ENCODE results near the gene AKNA.

AKNA gene

GRCh38 chr9:114311571-114312512 lies 75.9 kb downstream of the AKNA start:
- FAIRE-seq, result no peak

GRCh38 chr9:114310471-114311450 lies 77.0 kb downstream of the AKNA start:
- no peak for FAIRE-seq
- no peak for DNase-seq (ENCODE audit: extremely low spot score, insufficient read length, low read depth)

More at GRCh38 chr9:114311571-114312512, 75.9 kb downstream of the AKNA start:
- DNase-seq (ENCODE audit: extremely low spot score, insufficient read length, low read depth), result no peak

- no peak for DNase-seq (ENCODE audit: extremely low spot score, insufficient read length, low read depth)
- no peak for FAIRE-seq
Measured at GRCh38 chr9:114309096-114309495, 78.7 kb downstream of the AKNA start.

- no peak for FAIRE-seq
Measured at GRCh38 chr9:114308361-114308950, 79.3 kb downstream of the AKNA start.

GRCh38 chr9:114307899-114308267 lies 79.9 kb downstream of the AKNA start:
- FAIRE-seq, result no peak
- DNase-seq (ENCODE audit: extremely low spot score, insufficient read length, low read depth), result no peak

More at GRCh38 chr9:114308361-114308950, 79.3 kb downstream of the AKNA start:
- no peak for DNase-seq (ENCODE audit: extremely low spot score, insufficient read length, low read depth)

- DNase-seq (ENCODE audit: extremely low spot score, insufficient read length, low read depth), result no peak
- no peak for FAIRE-seq
Measured at GRCh38 chr9:114304416-114305188, 83.2 kb downstream of the AKNA start.

- DNase-seq (ENCODE audit: extremely low spot score, insufficient read length, low read depth) (no peak), FAIRE-seq (no peak)
Measured at GRCh38 chr9:114303977-114304376, 83.8 kb downstream of the AKNA start.

- DNase-seq (ENCODE audit: extremely low spot score, insufficient read length, low read depth), result no peak
- FAIRE-seq, result no peak
Measured at GRCh38 chr9:114303571-114303970, 84.2 kb downstream of the AKNA start.

GRCh38 chr9:114302727-114303126 lies 85.1 kb downstream of the AKNA start:
- DNase-seq (ENCODE audit: extremely low spot score, insufficient read length, low read depth), result no peak
- no peak for FAIRE-seq

- DNase-seq (ENCODE audit: extremely low spot score, insufficient read length, low read depth), result no peak
- no peak for FAIRE-seq
Measured at GRCh38 chr9:114301798-114302565, 85.8 kb downstream of the AKNA start.

GRCh38 chr9:114300846-114301797 lies 86.7 kb downstream of the AKNA start:
- no peak for FAIRE-seq
- no peak for DNase-seq (ENCODE audit: extremely low spot score, insufficient read length, low read depth)

- FAIRE-seq (no peak), DNase-seq (ENCODE audit: extremely low spot score, insufficient read length, low read depth) (no peak)
Measured at GRCh38 chr9:114300153-114300845, 87.5 kb downstream of the AKNA start.

- no peak for FAIRE-seq
- no peak for DNase-seq (ENCODE audit: extremely low spot score, insufficient read length, low read depth)
Measured at GRCh38 chr9:114299286-114300152, 88.3 kb downstream of the AKNA start.

GRCh38 chr9:114296338-114296737 lies 91.4 kb downstream of the AKNA start:
- FAIRE-seq, result no peak
- no peak for DNase-seq (ENCODE audit: extremely low spot score, insufficient read length, low read depth)

GRCh38 chr9:114294664-114295063 lies 93.1 kb downstream of the AKNA start:
- FAIRE-seq (no peak), DNase-seq (ENCODE audit: extremely low spot score, insufficient read length, low read depth) (no peak)

GRCh38 chr9:114291886-114292590 lies 95.7 kb downstream of the AKNA start:
- FAIRE-seq, result no peak
- no peak for DNase-seq (ENCODE audit: extremely low spot score, insufficient read length, low read depth)
